ENCODE results near the gene ODAD3.

DNA sequence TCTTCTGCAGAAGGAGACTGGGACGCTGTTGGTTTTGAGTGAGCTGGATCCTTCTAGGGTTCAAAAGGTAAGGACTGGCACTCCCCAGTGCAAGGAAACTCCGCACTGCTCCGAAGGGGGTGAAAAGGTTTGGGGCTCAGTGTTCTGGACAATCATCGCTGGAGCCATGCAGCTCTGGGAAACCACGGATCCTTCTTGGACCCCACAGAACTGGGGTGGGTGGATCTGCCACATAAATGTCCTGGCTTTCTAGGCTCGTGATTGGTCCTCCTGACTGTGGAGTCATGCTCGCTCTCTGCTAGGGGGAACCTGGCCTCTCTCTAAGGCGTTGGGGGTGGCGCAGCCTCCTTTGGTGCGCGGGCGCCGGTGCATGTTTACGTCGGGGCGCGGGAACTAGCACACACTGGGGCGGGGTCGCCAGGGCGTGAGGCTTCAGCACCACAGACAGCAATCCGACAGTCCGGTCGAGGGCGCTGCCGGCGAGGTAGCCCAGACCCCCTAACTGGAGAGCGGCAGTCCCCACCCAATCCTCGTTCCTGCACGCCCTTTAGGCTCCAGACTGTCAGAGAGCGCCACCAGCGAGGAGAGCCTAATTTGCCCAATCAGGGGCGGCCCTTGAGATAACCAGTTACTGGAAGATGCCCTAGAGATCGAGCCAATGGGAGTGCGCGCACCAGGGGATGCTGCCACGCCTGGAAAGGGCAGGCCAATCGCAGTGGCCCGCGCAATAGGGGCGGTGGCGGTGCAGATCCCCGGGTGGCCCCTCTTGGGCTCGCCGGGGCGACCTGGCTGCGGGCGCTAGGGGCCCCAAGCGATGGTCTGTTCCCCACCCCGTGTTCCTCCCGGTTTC, 46.8 kb upstream of the ODAD3 start:
- TF ChIP-seq REST (IDR thresholded peaks at IDR 0.05; ENCODE audit: insufficient read depth in 1 of 2, low read depth in 2 of 2, low read length in 2 of 2), result peak; percentile 86 to 92
- no peak for TF ChIP-seq POLR2AphosphoS5 (IDR thresholded peaks at IDR 0.05; ENCODE audit: low read depth, low read length)
- peak; percentile 8 for TF ChIP-seq FOXP2 (optimal IDR thresholded peaks at IDR 0.05; ENCODE audit: borderline replicate concordance, extremely low read depth, extremely low read length, insufficient read depth)
